GM21528 (cell line): ENCODE data around the gene TNFAIP8L2.

Experiments used
- ATAC-seq: cut with Tn5 transposase; IDR thresholded peaks from one replicate; pipeline ENCODE4 v1.9.1; 2021; ENCODE audit warnings: mild to moderate bottlenecking, moderate library complexity; ENCODE audit not compliant: unreplicated experiment, low FRiP score

TNFAIP8L2 gene

DNA sequence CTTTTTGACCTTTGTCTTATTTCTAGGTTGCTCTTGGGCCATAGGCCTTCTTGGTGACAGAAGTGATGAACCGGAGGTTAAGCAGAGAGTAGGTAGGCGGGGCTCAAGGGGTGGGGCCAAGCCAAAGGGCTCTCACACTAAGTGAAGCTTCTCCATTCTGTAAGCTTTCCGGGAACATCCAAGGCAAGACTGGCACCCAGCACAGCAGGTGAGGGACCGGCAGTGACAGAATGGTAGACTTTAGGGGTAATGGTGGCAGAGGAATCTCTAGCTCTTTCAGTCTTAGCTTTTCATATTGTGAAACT, at the start of gene TNFAIP8L2:
Gene TNFAIP8L2, plus strand, starts transcription at position 135 of the 305 bp plus-strand sequence. CDS start 2,049 bp downstream, outside the sequence.
- peak; percentile 63 for ATAC-seq

DNA sequence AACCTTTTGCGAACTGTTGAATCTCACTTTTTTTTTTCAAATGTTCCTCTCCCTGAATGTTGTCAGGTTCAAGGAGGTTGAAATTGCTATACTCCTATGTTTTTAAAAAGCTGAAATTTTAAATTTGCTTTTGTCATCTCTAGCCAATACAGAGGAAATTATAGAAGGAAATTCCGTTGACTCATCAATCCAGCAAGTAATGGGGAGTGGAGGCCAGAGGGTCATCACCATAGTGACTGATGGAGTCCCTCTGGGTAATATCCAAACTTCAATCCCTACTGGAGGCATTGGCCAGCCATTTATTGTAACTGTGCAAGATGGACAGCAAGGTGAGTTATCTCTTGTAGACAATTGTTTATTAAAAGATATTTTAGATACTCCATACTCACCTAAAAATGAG, 49.6 kb upstream of the TNFAIP8L2 start:
- ATAC-seq = no peak

DNA sequence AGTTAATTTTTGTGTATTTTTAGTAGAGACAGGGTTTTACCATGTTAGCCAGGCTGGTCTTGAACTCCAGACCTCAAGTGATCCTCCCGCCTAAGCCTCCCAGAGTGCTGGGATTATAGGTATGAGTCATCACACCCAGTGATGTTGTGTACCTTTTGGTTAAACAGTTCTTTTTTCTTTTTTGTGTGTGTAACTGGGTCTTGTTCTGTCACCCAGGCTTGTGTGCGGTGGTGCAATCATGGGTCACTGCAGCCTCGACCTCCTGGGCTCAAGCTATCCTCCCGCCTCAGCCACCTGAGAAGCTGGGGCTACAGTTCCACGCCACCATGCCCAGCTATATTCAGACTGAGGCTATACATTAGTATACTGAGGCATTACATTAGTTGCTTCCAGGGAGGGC, 48.1 kb upstream of the TNFAIP8L2 start:
- ATAC-seq = no peak

DNA sequence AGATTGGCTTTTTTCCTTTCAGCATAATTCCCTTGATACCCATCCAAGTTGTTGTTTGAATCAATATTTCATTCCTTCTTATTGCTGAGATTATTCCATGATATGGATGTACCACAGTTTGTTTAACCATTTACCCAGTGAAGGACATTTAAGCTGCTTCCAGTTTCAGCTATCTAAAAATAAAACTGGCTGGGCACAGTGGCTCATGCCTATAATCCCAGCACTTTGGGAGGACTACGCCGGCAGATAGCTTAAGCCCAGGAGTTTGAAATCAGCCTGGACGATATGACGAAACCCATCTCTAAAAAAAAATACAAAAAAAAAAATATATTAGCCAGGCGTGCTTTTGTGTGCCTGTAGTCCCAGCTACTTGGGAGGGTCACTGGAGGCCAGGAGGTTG, 42.6 kb upstream of the TNFAIP8L2 start:
- ATAC-seq = no peak

GRCh38 chr1:151124763-151125403, 31.6 kb upstream of the TNFAIP8L2 start:
- ATAC-seq = no peak

DNA sequence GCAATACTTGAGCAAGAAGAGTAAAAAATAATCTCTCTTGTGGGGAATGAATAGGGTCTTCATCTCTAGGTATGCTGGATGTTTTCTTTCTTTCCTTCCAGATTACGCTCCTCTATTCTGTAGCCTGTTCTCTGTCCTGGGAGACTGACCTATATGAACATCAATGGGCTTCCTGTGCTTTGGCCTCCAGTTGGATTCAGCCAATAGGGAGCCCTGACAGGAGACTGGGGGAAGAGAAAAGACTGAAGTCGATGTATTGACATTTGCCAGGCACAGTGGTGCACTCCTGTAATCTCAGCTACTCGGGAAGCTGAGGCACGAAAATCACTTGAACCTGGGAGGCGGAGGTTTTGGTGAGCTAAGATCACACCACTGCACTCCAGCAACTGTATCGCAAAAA, 27.6 kb upstream of the TNFAIP8L2 start:
- no peak for ATAC-seq

DNA sequence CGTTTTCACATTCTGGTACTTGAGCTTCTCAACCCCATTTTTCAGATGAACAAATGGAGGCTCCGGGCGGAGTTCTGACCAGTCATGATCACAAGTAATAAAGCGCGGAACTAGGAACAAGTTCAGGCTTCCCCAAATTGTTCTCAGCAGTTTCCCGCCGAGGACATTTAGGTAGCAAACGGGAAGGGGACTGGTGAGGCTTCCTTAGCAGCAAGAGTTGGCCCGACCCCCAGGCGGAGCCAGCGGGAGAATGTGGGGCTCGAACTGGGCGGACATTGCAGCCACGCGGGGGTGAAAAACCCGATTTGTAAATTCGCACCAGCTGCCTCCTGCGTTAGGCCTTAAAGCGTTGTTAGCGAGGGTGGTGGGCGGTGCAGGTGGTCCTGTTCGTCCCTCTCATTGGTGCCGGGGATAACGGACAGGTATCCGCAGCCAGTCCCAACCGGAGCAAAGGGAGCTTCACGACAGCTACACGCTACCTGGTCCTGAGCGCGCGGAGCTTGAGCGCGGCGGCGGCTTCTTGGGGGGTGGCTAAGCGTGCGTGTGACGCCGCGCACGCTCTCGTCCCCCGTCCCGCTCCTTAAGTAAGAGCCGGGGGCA, 25.4 kb upstream of the TNFAIP8L2 start:
- peak; percentile 74 for ATAC-seq

- no peak for ATAC-seq
Observed at GRCh38 chr1:151131701-151132334, 24.6 kb upstream of the TNFAIP8L2 start.

DNA sequence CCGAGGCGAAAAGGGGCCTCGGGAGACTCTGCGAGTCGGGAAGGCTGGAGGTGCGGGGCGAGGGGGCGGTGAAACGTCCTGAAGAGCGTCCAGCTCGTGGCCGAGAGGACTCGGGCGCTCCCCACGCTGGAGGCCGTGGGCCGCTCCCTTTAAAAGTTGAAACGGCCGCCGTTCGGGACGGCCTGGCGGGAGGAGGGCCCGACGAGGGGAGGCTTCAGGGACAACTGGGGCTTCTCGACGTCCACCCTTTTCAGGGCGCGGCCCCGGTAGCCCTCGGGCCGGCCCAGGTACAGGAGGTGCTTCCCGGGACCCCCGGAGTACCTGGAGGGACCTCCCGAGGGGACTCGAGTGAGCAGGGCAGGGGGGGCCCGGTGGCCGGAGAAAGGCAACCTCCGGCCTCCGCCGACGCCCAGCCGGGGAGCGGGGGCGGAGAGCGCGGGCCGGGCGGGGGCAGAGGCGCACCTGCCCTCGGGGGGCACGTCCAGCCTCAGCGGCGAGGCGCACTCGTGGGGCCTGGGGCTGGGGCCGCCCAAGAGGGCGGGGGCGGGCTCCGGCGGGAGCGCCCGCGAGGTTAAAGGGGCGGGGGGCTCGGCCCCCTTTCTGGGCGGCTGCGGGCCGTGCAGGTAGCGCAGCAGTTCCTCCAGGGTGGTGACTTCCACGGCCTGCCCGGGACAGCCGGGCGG, 24.0 kb upstream of the TNFAIP8L2 start:
- no peak for ATAC-seq

- no peak for ATAC-seq
Observed at GRCh38 chr1:151133018-151133806, 23.2 kb upstream of the TNFAIP8L2 start.

DNA sequence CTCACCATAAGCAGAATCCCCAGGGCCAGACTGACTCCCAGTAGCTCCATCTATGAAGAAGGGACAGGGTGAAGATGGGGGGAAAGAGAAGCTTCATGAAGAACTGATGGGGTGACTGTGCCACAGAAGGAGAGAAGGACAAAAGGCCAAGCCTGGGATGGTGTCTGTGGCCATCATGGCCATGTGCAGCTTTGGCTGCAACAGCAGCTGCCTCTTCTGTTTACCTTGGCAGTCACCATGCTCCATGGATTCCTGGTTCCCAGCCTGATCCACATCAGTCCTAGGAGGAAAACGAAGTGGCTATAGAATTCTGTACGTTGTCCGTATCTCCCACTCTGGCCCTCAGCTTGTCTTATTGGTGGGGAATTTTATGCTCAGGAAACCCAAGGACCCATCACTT, 22.1 kb upstream of the TNFAIP8L2 start:
- ATAC-seq = no peak

- ATAC-seq = no peak
Observed at GRCh38 chr1:151134991-151135390, 21.5 kb upstream of the TNFAIP8L2 start.

DNA sequence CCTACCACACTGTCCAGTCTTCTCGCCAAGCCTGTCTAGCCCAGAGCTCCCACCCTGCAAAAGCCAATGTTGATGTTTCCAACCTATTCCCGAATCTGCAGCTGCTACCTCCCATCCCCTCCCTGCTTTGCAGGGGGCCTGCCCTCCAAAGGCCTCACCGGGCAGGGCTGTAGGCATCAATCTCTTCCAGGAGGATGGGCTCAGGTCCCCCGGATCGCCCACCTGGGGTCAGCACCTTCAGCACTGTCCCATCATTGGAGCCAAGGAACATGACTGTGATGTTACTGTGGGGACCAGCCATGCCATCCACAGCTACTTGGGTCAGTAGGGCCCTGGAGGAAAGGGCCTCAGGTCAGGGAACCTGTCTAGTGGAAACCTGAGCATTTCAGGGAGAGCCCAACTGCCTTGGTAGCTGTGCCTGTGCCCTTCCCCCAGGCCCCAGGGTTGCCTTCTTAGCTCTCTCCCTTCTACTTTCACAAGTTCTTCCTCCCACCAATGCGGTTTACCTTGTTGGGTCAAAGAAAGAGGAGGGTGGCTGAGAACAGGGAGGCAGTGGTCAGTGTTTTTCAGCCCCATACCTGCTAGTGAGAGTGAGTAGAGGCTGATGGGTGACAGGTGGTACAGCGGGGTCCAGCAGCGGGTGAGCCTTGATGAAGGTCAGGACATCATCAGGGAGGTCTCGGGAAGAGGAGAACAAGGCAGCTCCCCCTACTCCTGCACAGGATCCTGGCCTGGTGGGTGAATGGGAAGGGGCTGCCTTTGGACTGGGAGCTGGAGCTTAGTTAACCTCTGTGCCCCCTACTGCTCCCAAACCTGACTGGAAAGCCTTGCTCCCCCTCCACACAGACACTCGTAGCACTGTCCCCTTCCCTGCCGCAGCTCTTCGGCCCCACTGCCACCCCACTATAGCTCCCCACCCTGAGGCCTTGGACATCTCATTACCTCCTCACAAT, 20.7 kb upstream of the TNFAIP8L2 start:
- ATAC-seq = no peak

- no peak for ATAC-seq
Observed at GRCh38 chr1:151137789-151138188, 18.7 kb upstream of the TNFAIP8L2 start.

- ATAC-seq = no peak
Observed at GRCh38 chr1:151142411-151143056, 13.9 kb upstream of the TNFAIP8L2 start.

DNA sequence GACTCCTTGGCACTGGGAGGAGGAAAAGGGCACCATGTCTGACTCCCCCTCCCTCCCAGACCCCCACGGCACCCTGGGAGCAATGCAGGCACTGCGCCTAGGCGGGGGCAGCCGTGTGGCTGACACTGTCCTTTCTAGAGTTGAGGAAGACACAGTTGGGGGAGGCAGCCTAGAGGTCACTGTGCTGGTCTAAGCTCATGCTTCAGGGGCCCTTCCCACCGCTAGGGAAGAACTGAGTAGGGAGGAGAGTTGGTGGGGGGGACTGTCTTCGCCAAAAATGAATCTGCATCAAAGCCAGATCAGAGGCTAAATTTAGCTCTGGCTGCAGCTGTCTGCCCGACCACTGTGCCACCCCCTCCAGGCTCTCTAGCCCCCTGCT, 13.4 kb upstream of the TNFAIP8L2 start:
- no peak for ATAC-seq

GRCh38 chr1:151143986-151144385, 12.5 kb upstream of the TNFAIP8L2 start:
- ATAC-seq = no peak

GRCh38 chr1:151144474-151145303, 11.8 kb upstream of the TNFAIP8L2 start:
- no peak for ATAC-seq
